Muscle of arm (tissue), 14 donors: ENCODE results near the gene TYRP1. TPM values are rescaled to one million over a fixed set of nuclear protein-coding genes. Genes with fewer than 3 reads are reported as not detected.
"Not testable (repeated sequence)": the region's sequence is repeated elsewhere in the genome, so short reads cannot be mapped to it uniquely, and the experiment has no call there.

Experiments used
- DNase-seq: peaks from one replicate; pipeline ENCODE4 v3.0.0-alpha.2; 2013
- long read RNA-seq, 11 donors: transcript quantifications; one replicate each; lab custom pipeline, GENCODE V29; 2026
- polyA plus RNA-seq, 12 donors: library from polyadenylated mRNA; unstranded; fragments of 120-200 nt; gene quantifications; one replicate each; pipeline ENCODE4 v1.2.1, GENCODE V29; 2013; ENCODE audit not compliant: insufficient read length in 12 of 12

TYRP1 gene
- polyA plus RNA-seq = 10 to 100 TPM in 3 of 12 donors, 1 to 10 TPM in 1, under 1 TPM in 6, not detected in 2; 0.19 to 70.1 (median 0.81) TPM
- long read RNA-seq, donor 1 = 0 reads
- long read RNA-seq, donor 2 = 0 reads
- long read RNA-seq, donor 3 = 0 reads
- long read RNA-seq, donor 4 = 0 reads
- long read RNA-seq, donor 5 = 0 reads
- long read RNA-seq, donor 6 = 0 reads
- long read RNA-seq, donor 7, partial matches to known transcripts = 0 of 2 reads
- long read RNA-seq, donor 7, other reads (novel, unspliced or antisense) = 0 of 2 reads
- long read RNA-seq, donor 8 = 0 reads
- long read RNA-seq, donor 9, partial matches to known transcripts = 0 of 1 reads
- long read RNA-seq, donor 9, other reads (novel, unspliced or antisense) = 0 of 1 reads
- long read RNA-seq, donor 10 = 0 reads
- long read RNA-seq, donor 11 = 0 reads

- DNase-seq = no peak
Observed at GRCh38 chr9:12693141-12693540, at the start of gene TYRP1. TSS of gene TYRP1 (plus strand) at chr9:12693385. CDS start at chr9:12693997, 612 bp downstream.

GRCh38 chr9:12643686-12644085 is 49.5 kb upstream of the TYRP1 start:
- DNase-seq = no peak

GRCh38 chr9:12648925-12649324 is 44.3 kb upstream of the TYRP1 start:
- no peak for DNase-seq

GRCh38 chr9:12651125-12651524 is 42.1 kb upstream of the TYRP1 start:
- DNase-seq = no peak

- DNase-seq = no peak
Observed at GRCh38 chr9:12652973-12653372, 40.2 kb upstream of the TYRP1 start.

- no peak for DNase-seq
Observed at GRCh38 chr9:12656803-12657202, 36.4 kb upstream of the TYRP1 start.

- no peak for DNase-seq
Observed at GRCh38 chr9:12657233-12657632, 36.0 kb upstream of the TYRP1 start.

- DNase-seq = no peak
Observed at GRCh38 chr9:12657998-12658397, 35.2 kb upstream of the TYRP1 start.

GRCh38 chr9:12658531-12659209 is 34.5 kb upstream of the TYRP1 start:
- no peak for DNase-seq

GRCh38 chr9:12659220-12659619 is 34.0 kb upstream of the TYRP1 start:
- no peak for DNase-seq

- no peak for DNase-seq
Observed at GRCh38 chr9:12666813-12667212, 26.4 kb upstream of the TYRP1 start.

- DNase-seq = no peak
Observed at GRCh38 chr9:12667892-12668291, 25.3 kb upstream of the TYRP1 start.

- no peak for DNase-seq
Observed at GRCh38 chr9:12670006-12670405, 23.2 kb upstream of the TYRP1 start.

GRCh38 chr9:12674961-12675360 is 18.2 kb upstream of the TYRP1 start:
- no peak for DNase-seq

- DNase-seq = not testable (repeated sequence)
Observed at GRCh38 chr9:12677462-12678126, 15.6 kb upstream of the TYRP1 start.

GRCh38 chr9:12680341-12680740 is 12.8 kb upstream of the TYRP1 start:
- DNase-seq = no peak

GRCh38 chr9:12680757-12681156 is 12.4 kb upstream of the TYRP1 start:
- DNase-seq = no peak

- no peak for DNase-seq
Observed at GRCh38 chr9:12681620-12682019, 11.6 kb upstream of the TYRP1 start.

GRCh38 chr9:12684974-12685373 is 8.2 kb upstream of the TYRP1 start:
- DNase-seq = no peak

GRCh38 chr9:12689233-12689632 is 4.0 kb upstream of the TYRP1 start:
- DNase-seq = no peak

- no peak for DNase-seq
Observed at GRCh38 chr9:12694013-12694412, 828 bp downstream of the TYRP1 start.

GRCh38 chr9:12695474-12695873 is 2.3 kb downstream of the TYRP1 start:
- DNase-seq = no peak
